K562 (cell line): ENCODE results near the gene SH3BP5. TPM values are rescaled to one million over a fixed set of nuclear protein-coding genes. Genes with fewer than 3 reads are reported as not detected.
A peak's percentile ranks its signal among the peaks of the same experiment; 100 is the strongest.

ENCODE experiments used
- ATAC-seq: fragments of 200-7000 bp; cut with Tn5 transposase; 3 replicates; pipeline ENCODE4 v1.9.1; 2020; ENCODE audit warnings: moderate library complexity
- BruUV-seq: library from RNA; stranded (reverse); fragments of 400-500 nt; replicated peaks from 2 replicates; lab custom pipeline; 2021; lab: Mats Ljungman, UMichigan
- CTCF ChIA-PET: fragments of 300-600 bp; formaldehyde crosslinking; extraction: SDS; loops from one replicate; lab custom pipeline; 2021; ENCODE audit warnings: low intra/inter-chr PET ratio; lab: Yijun Ruan, JAX
- POLR2A ChIA-PET: fragments of 300-600, 350-650 bp; sonication (Branson Sonifier 250); formaldehyde crosslinking; extraction: SDS; loops from one replicate; lab custom pipeline; 2021; ENCODE audit warnings: antibody characterized with exemption, inconsistent platforms; lab: Yijun Ruan, JAX
- DNase-seq, 4 experiments: peaks; one replicate each; pipeline versions ENCODE4 v3.0.0 to v3.0.0-alpha.2; 2011 to 2018; ENCODE audit warnings: low spot score in 3 of 4, mixed read lengths in 3 of 4; ENCODE audit errors: extremely low read depth in 1 of 4
- FAIRE-seq: peaks from 2 replicates; lab custom pipeline; 2011; peaks lifted over from hg19 to GRCh38; lab: Jason Lieb, UNC
- H2AFZ ChIP-seq: 2 replicates; pipeline ENCODE4 v1.6.0; 2011; ENCODE audit warnings: low read depth, low read length, control low read depth, inconsistent platforms
- H3K27ac ChIP-seq: fragments of 200-600 bp; 3 replicates; pipeline ENCODE4 v1.8.0; 2011; ENCODE audit warnings: low read depth, mild to moderate bottlenecking, control low read depth, inconsistent platforms, low read length, moderate library complexity, mixed read lengths; ENCODE audit errors: extremely low read depth
- H3K27me3 ChIP-seq, 2 experiments: fragments of 300-600 bp in 1 of 2; 2 replicates in 1 of 2; 3 replicates in 1 of 2; pipeline versions ENCODE4 v1.6.0 to v1.8.0; 2011; ENCODE audit warnings: inconsistent platforms in 2 of 2, low read length in 2 of 2, mild to moderate bottlenecking in 1 of 2, mixed read lengths in 1 of 2, moderate library complexity in 1 of 2; ENCODE audit not compliant: control insufficient read depth in 2 of 2, insufficient read depth in 2 of 2
- H3K36me3 ChIP-seq: fragments of 300-600 bp; 3 replicates; pipeline ENCODE4 v1.8.0; 2011; ENCODE audit warnings: mild to moderate bottlenecking, low read length, inconsistent platforms; ENCODE audit not compliant: control insufficient read depth, insufficient read depth
- H3K4me1 ChIP-seq, 2 experiments: fragments of 200-600 bp in 1 of 2; replicated peaks in 1 of 2; 2 replicates in 1 of 2; 3 replicates in 1 of 2; pipeline versions ENCODE4 v1.5.1 to v1.8.0; 2011; ENCODE audit warnings: inconsistent platforms in 2 of 2, low read length in 2 of 2, mild to moderate bottlenecking in 1 of 2, mixed read lengths in 1 of 2, moderate library complexity in 1 of 2; ENCODE audit not compliant: control insufficient read depth in 2 of 2, insufficient read depth in 2 of 2
- H3K4me2 ChIP-seq: 2 replicates; pipeline ENCODE4 v1.6.1; 2011; ENCODE audit warnings: low read length, control low read depth, inconsistent platforms, mixed read lengths; ENCODE audit not compliant: insufficient read depth
- H3K4me3 ChIP-seq: fragments of 200-600 bp; sonication (generic), shearing (Covaris generic); 2 replicates; pipeline ENCODE4 v1.5.1; 2016; ENCODE audit warnings: control low read depth, inconsistent platforms
- H3K79me2 ChIP-seq: fragments of 200-600 bp; 3 replicates; pipeline ENCODE4 v1.8.0; 2011; ENCODE audit warnings: low read length, inconsistent platforms; ENCODE audit not compliant: control insufficient read depth, insufficient read depth
- H3K9ac ChIP-seq, 2 experiments: 2 replicates each; pipeline versions ENCODE4 v1.6.0 to v1.6.1; 2011; ENCODE audit warnings: low read depth in 2 of 2, low read length in 2 of 2, control low read depth in 1 of 2, inconsistent platforms in 1 of 2, mild to moderate bottlenecking in 1 of 2, mixed read lengths in 1 of 2; ENCODE audit not compliant: insufficient read depth in 1 of 2
- H3K9me1 ChIP-seq: one replicate; pipeline ENCODE4 v1.6.0; 2011; ENCODE audit warnings: inconsistent platforms, mild to moderate bottlenecking, low read length, moderate library complexity; ENCODE audit not compliant: control insufficient read depth, insufficient read depth
- H3K9me3 ChIP-seq: replicated peaks from 2 replicates; pipeline ENCODE4 v1.5.1; 2011; ENCODE audit warnings: low read depth, low read length, inconsistent platforms; ENCODE audit not compliant: control insufficient read depth, insufficient read depth
- H4K20me1 ChIP-seq: replicated peaks from 2 replicates; pipeline ENCODE4 v1.6.1; 2011; ENCODE audit warnings: low read length, inconsistent platforms, mixed read lengths; ENCODE audit not compliant: control insufficient read depth, insufficient read depth
- CHD4 ChIP-seq: fragments of 200-600 bp; sonication (generic); IDR thresholded peaks from 3 replicates; pipeline ENCODE4 v1.6.1; 2012; ENCODE audit warnings: low read depth, mild to moderate bottlenecking, mixed read lengths, low read length, inconsistent platforms; ENCODE audit not compliant: insufficient read depth, insufficient replicate concordance, poor library complexity, severe bottlenecking
- MCM3 ChIP-seq: fragments of 450-650 bp; IDR thresholded peaks from 2 replicates; pipeline ENCODE4 v1.6.1; 2016
- SPI1 ChIP-seq: IDR thresholded peaks from 2 replicates; pipeline ENCODE4 v1.6.1; 2011; ENCODE audit warnings: low read depth, low read length, control low read depth, borderline replicate concordance
- THAP7 ChIP-seq: fragments of 250-450 bp; sonication (Bioruptor Pico); IDR thresholded peaks from 2 replicates; pipeline ENCODE4 v1.5.0; 2021
- ZFP36 ChIP-seq: fragments of 150-350 bp; IDR thresholded peaks from 2 replicates; pipeline ENCODE4 v1.6.1; 2018; ENCODE audit warnings: low read length, low read depth; ENCODE audit not compliant: partially characterized antibody
- WGBS: fragments of 100-300 bp; shearing (Covaris generic); methylation state at CpG from one replicate; pipeline ENCODE4 v1.1.6; 2016; ENCODE audit warnings: low coverage, mixed read lengths; ENCODE audit not compliant: insufficient coverage; ENCODE audit errors: missing lambda C conversion rate; 5-methylcytosine and 5-hydroxymethylcytosine counted together
- in situ Hi-C: fragments of 300-500 bp; cut with MboI; formaldehyde crosslinking; loops from 4 replicates; pipeline ENCODE4 v1.15.0; 2018; ENCODE audit warnings: inconsistent platforms, mixed read lengths
- intact Hi-C: fragments of 100-400 bp; cut with micrococcal nuclease; formaldehyde crosslinking; loops from 2 replicates; pipeline ENCODE4 v1.14.2; 2022
- polyA plus RNA-seq, 8 experiments: library from polyadenylated mRNA; depleted of rRNA in 4 of 8; stranded (reverse) in 5 of 8; unstranded in 3 of 8; fragments of >200 nt; fragmentation: Nextera tagmentation in 2 of 8; fragmentation: Illumina TruSeq in 1 of 8; extraction: Ambion mirVana in 2 of 8; extraction: Trizol in 1 of 8; gene quantifications; 2 replicates each; pipeline versions ENCODE4 v1.2.1 to v1.2.3, GENCODE V29; 2011 to 2014; ENCODE audit warnings: inconsistent platforms in 1 of 8, missing spikeins in 1 of 8
- total RNA-seq, 7 experiments: library from RNA; depleted of rRNA in 6 of 7; stranded (reverse); fragments of >200 nt in 6 of 7; fragmentation: Illumina TruSeq in 2 of 7; extraction: Trizol in 2 of 7; gene quantifications; 2 replicates each; pipeline versions ENCODE4 v1.2.1 to v1.2.3, GENCODE V29; 2011 to 2021; ENCODE audit warnings: low replicate concordance in 1 of 7

Gene SH3BP5
- total and polyA plus RNA-seq, 9 of the 15 experiments (the other 6 are each of a cell fraction or from before 2014, with no cell fraction given), result 2.9 to 29.0 (median 14.9) TPM

- Histone ChIP-seq H3K9me3 (no peaks in the 10 kb centered on the region), H3K27ac (no peak overlapping the region), H4K20me1 (no peaks in the 10 kb centered on the region), H3K4me1 (peaks cover 40 to 43% of the 10 kb centered on the region in 2 experiments), H3K4me2 (no peak overlapping the region), H3K79me2 (peaks cover 6% of the 10 kb centered on the region; the same call in 1 of the 3 replicates), H2AFZ (no peak overlapping the region), H3K36me3 (peaks cover 12% of the 10 kb centered on the region), H3K27me3 (no peaks in the 10 kb centered on the region), H3K9me1 (no peaks in the 10 kb centered on the region), H3K4me3 (no peak overlapping the region), H3K9ac (no peak overlapping the region)
- ChIA-PET POLR2A (interaction anchor here (1.5 kb wide), 1 partner anchor 13 kb away, joined by 6 read pairs; no protein-coding TSS in a partner anchor), CTCF (no interaction called here)
- no peak for FAIRE-seq
- in situ Hi-C loops, result no loop called here
- no TSS peak for BruUV-seq
- intact Hi-C loops, result no loop called here
- TF ChIP-seq ZFP36, result no peak
- peak; percentile 77 for TF ChIP-seq SPI1
- TF ChIP-seq CHD4, result no peak
- TF ChIP-seq MCM3, result no peak
- TF ChIP-seq THAP7 (CRISPR knock-in tag), result no peak
- 92% methylated on average over 5 of the region's 5 CpGs for WGBS
- DNase-seq, result no peak
- no peak for ATAC-seq
Observed at GRCh38 chr3:15273227-15273626, 59.2 kb downstream of the SH3BP5 start.
